ENCODE results near the gene PAX7. TPM values are rescaled to one million over a fixed set of nuclear protein-coding genes. Genes with fewer than 3 reads are reported as not detected.
A peak's percentile ranks its signal among the peaks of the same experiment; 100 is the strongest.

The PAX7 gene
- total RNA-seq, 2 experiments from 2014 or later = not detected

DNA sequence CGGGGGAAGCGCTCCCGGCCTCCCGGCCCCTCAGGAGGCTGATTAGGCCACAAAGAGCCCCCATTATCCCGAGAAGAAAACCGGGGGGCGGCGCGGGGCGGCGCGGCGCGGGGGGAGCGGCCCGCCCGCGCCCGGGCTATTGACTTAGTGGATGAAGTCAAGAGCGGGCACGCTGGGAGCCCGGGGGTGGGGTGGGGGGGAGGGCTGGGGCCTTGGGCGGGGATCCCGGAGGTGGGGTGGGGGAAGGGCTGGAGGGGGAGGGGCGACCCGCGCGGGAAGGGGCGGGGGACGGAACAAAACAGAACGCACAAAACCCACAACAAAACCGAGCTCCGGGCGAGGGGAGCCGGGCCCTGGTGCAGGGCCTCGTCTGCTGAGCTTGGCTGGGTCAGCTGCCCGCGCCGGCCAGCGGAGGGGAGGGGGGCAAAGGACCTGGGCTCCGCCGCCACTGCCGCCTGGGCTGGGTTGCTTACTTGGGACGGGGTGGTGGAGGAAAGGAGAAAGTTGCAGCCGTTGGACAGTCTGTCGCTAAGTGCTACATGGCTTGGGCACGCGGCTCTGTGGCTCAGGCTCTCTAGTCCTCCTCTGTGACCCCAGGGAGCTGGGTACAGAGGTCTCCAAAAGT is 16.3 kb downstream of the PAX7 start:
- H3K9me3 Mint-ChIP-seq = no peaks in the 10 kb centered on the region
- CTCF ChIA-PET = interaction anchor here (0.8 kb wide), 1 partner anchor 8 kb away, joined by 3 read pairs; no protein-coding TSS in a partner anchor
- no peak for DNase-seq
- H3K4me3 Mint-ChIP-seq = no peak overlapping the region
- POLR2A ChIA-PET = no interaction called here
- no peaks in the 10 kb centered on the region for H3K36me3 Mint-ChIP-seq (ENCODE audit: low read depth)
- H3K4me1 Mint-ChIP-seq = peaks cover 11% of the 10 kb centered on the region
- peaks cover 81% of the 10 kb centered on the region for H3K27me3 Mint-ChIP-seq
- no peak overlapping the region for H3K27ac Mint-ChIP-seq

GRCh38 chr1:18647681-18648214 is 17.1 kb downstream of the PAX7 start:
- POLR2A ChIA-PET = no interaction called here
- CTCF ChIA-PET = interaction anchor here (0.8 kb wide), 1 partner anchor 8 kb away, joined by 3 read pairs; no protein-coding TSS in a partner anchor
- H3K27me3 Mint-ChIP-seq = peaks cover 81% of the 10 kb centered on the region
- no peaks in the 10 kb centered on the region for H3K9me3 Mint-ChIP-seq
- no peaks in the 10 kb centered on the region for H3K36me3 Mint-ChIP-seq (ENCODE audit: low read depth)
- no peak overlapping the region for H3K27ac Mint-ChIP-seq
- peaks cover 19% of the 10 kb centered on the region for H3K4me1 Mint-ChIP-seq
- no peak for DNase-seq
- no peak overlapping the region for H3K4me3 Mint-ChIP-seq

DNA sequence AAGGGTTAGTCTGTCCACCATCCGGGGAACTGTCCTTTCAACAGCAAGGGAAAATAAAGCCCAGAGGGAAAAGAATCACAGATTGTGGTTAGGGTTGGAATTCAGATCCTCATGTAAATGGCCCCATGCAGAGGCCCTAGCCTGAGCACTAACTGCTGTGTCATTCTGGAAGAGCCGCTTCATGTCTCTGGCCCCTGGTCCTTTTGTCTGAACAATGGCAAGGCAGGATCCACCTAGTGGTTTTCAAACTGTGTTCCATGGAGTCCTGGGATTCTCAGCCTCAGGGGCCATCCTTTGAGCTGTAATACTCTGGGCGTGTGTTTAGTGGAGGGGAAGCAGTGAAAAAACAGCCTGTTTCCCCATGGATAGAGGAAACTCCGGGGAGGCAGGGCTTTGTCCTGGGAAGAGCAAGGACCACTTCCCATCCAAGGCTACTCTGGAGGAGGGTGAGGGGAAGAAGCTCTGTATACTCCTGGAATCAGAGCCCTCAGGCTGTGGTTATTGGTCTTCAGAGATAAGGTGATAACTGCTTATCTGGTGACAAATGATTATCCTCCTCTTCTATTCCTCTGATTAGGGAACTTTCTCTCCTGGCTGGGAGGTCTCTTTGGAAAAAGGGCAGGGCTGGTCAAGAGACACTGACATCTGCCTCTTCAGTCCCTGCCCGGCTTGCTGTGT is 19.2 kb downstream of the PAX7 start:
- ChIA-PET POLR2A (no interaction called here), CTCF (no interaction called here)
- Mint-ChIP-seq H3K27ac (no peak overlapping the region), H3K4me1 (peaks cover 33% of the 10 kb centered on the region), H3K4me3 (no peak overlapping the region), H3K36me3 (ENCODE audit: low read depth) (no peaks in the 10 kb centered on the region), H3K9me3 (no peaks in the 10 kb centered on the region), H3K27me3 (peaks cover 79% of the 10 kb centered on the region)
- no peak for DNase-seq

- Mint-ChIP-seq H3K27ac (no peak overlapping the region), H3K4me1 (peaks cover 30% of the 10 kb centered on the region), H3K4me3 (no peak overlapping the region), H3K9me3 (no peaks in the 10 kb centered on the region), H3K27me3 (peaks cover 76% of the 10 kb centered on the region), H3K36me3 (ENCODE audit: low read depth) (no peaks in the 10 kb centered on the region)
- peak; percentile 14 for DNase-seq
- CTCF ChIA-PET = no interaction called here
- POLR2A ChIA-PET = no interaction called here
Measured at GRCh38 chr1:18651713-18652112, 21.1 kb downstream of the PAX7 start.

- Mint-ChIP-seq H3K4me3 (no peak overlapping the region), H3K4me1 (peaks cover 30% of the 10 kb centered on the region)
Measured at GRCh38 chr1:18652791-18653190, 22.1 kb downstream of the PAX7 start.

GRCh38 chr1:18653367-18653766 is 22.7 kb downstream of the PAX7 start:
- H3K27me3 Mint-ChIP-seq = peaks cover 66% of the 10 kb centered on the region

More at GRCh38 chr1:18652791-18653190, 22.1 kb downstream of the PAX7 start:
- DNase-seq = no peak
- peaks cover 71% of the 10 kb centered on the region for H3K27me3 Mint-ChIP-seq
- no peaks in the 10 kb centered on the region for H3K36me3 Mint-ChIP-seq (ENCODE audit: low read depth)
- POLR2A ChIA-PET = no interaction called here
- H3K9me3 Mint-ChIP-seq = no peaks in the 10 kb centered on the region
- CTCF ChIA-PET = no interaction called here
- no peak overlapping the region for H3K27ac Mint-ChIP-seq

GRCh38 chr1:18653916-18654315 is 23.3 kb downstream of the PAX7 start:
- CTCF ChIA-PET = interaction anchor here (0.6 kb wide), 1 partner anchor 41 kb away, joined by 3 read pairs; no protein-coding TSS in a partner anchor
- Mint-ChIP-seq H3K9me3 (no peaks in the 10 kb centered on the region), H3K36me3 (ENCODE audit: low read depth) (no peaks in the 10 kb centered on the region), H3K27me3 (peaks cover 64% of the 10 kb centered on the region), H3K4me3 (no peak overlapping the region), H3K4me1 (peaks cover 30% of the 10 kb centered on the region), H3K27ac (no peak overlapping the region)
- POLR2A ChIA-PET = no interaction called here
- no peak for DNase-seq

More at GRCh38 chr1:18653367-18653766, 22.7 kb downstream of the PAX7 start:
- H3K36me3 Mint-ChIP-seq (ENCODE audit: low read depth) = no peaks in the 10 kb centered on the region
- no peaks in the 10 kb centered on the region for H3K9me3 Mint-ChIP-seq
- ChIA-PET POLR2A (no interaction called here), CTCF (interaction anchor here (0.6 kb wide), 1 partner anchor 42 kb away, joined by 3 read pairs; no protein-coding TSS in a partner anchor)
- peak; percentile 35 for DNase-seq
- H3K4me1 Mint-ChIP-seq = peaks cover 30% of the 10 kb centered on the region
- no peak overlapping the region for H3K27ac Mint-ChIP-seq
- H3K4me3 Mint-ChIP-seq = peak overlapping the region; percentile 23

DNA sequence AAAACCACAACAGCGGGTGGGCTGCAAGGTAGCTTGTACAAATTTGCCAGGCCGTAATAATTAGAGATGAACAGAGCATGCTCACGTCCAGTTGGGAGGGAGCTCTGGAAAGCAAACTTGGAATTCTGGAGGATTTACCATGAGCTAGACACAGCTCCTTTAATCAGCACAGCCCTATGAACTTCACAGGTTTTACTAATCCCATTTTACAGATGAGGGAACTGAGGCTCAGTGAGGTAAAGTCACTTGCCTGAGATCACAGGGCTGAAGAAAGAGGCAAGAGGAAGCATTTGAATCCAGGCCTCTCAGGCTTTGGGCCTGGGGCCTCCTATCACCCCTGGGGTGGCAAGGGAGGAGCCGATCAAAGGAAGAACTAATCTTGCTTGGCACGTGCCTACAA is 24.0 kb downstream of the PAX7 start:
- ChIA-PET CTCF (no interaction called here), POLR2A (no interaction called here)
- peaks cover 30% of the 10 kb centered on the region for H3K4me1 Mint-ChIP-seq
- peaks cover 59% of the 10 kb centered on the region for H3K27me3 Mint-ChIP-seq
- H3K36me3 Mint-ChIP-seq (ENCODE audit: low read depth) = no peaks in the 10 kb centered on the region
- no peak overlapping the region for H3K27ac Mint-ChIP-seq
- H3K4me3 Mint-ChIP-seq = no peak overlapping the region
- H3K9me3 Mint-ChIP-seq = no peaks in the 10 kb centered on the region
- no peak for DNase-seq

DNA sequence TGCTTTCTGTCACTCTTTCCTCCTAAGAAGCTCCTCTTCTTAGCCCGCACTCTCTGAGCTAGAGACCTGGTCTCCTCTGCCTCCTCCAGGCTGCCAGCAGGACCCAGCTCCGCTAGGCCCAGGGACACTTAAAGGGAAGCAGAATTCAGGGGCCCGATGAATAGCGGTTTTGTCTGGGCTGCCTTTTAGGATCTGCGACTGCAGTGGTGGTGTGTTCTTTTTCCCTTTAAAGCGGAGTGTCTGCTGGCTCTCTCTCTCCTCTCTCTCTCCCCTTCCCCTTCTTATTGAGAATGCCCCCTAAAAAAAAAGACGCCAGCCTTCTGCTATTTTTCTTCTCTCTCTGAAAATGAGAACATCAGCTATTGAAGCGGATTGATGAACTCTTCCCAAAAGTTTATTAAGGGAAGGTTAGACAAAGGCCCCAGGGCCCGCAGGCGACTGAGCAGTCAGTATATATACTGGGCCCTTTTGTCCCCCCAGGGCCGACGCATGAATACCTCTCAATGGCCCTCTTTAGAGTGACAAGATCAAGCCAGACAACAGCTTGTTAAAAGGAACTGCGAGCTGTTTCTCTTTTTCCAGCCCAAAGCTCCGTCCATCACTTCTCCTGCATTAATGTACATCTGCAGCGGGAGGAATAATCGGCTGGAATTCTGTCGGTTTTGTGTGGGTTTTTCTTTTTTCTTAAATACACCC is 27.0 kb downstream of the PAX7 start:
- ChIA-PET CTCF (interaction anchor here (0.6 to 1.5 kb wide), 2 partner anchors 19 to 101 kb away, joined by 3 read pairs; no protein-coding TSS in a partner anchor), POLR2A (no interaction called here)
- Mint-ChIP-seq H3K27me3 (peaks cover 39% of the 10 kb centered on the region), H3K9me3 (no peaks in the 10 kb centered on the region), H3K4me1 (peaks cover 21% of the 10 kb centered on the region), H3K36me3 (ENCODE audit: low read depth) (no peaks in the 10 kb centered on the region), H3K4me3 (no peak overlapping the region), H3K27ac (no peak overlapping the region)
- DNase-seq = no peak

DNA sequence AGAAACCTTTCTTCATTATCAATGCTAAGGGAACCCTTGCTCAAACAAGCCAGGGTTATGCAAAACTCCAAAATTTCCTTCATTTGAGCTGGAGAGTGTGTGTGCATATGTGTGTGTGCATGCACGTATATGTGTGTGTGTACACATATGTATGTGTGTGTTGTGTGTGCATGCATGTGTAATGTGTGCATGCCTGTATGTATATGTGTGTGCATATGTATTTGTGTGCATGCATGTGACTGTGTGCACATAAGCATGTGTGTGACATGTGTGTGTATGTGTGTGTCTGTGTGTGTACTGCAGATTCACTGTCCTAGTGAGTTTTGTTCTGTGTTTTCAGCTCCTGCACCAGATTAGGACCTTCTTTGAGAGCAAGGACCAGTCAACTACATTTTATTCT is 28.2 kb downstream of the PAX7 start:
- H3K9me3 Mint-ChIP-seq = no peaks in the 10 kb centered on the region
- no peak overlapping the region for H3K27ac Mint-ChIP-seq
- ChIA-PET POLR2A (no interaction called here), CTCF (no interaction called here)
- H3K4me3 Mint-ChIP-seq = no peak overlapping the region
- peaks cover 11% of the 10 kb centered on the region for H3K4me1 Mint-ChIP-seq
- H3K36me3 Mint-ChIP-seq (ENCODE audit: low read depth) = no peaks in the 10 kb centered on the region
- no peak for DNase-seq
- H3K27me3 Mint-ChIP-seq = peaks cover 31% of the 10 kb centered on the region

DNA sequence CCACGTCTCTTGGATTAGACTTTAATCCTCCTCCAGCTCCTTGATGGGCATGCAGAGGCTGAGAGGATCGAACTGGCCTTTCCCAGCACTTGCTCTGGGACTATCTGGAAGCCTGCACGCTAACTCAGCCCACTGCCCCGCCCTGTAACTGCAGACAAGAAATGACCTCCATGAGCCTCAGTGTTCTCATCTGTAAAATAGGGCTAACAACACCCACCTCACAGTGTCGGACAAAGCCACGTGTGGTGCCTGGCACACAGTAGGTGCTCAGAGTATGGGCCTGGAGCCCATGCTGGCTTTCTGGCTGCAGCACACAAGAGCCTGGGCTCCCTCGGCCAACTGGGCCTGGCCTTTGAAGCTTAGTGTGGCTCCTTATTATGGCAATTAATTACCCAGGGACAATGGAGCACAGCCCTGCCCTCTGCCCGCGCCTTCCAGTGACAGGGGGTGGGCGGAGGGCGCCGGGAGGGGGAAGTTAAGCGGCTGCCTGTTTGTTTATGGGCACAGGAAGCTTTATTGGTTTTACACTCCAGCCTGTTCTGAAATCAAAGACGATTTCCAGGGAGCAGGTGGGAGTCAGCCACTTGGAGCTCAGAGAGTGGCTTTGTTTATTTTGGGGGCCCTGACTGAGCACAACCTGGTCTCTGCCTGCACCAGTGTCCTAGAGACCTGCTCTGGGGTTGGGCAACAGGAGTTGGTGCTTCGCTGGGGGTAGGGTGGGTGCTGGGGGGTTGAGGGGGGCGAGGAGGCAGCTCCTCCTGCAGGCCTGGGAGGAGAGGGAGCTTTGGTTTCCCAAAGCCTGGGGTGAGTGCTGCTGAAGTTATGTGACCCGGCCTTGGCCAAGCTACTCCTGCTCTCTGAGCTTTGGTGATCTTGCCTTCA is 31.0 kb downstream of the PAX7 start:
- Mint-ChIP-seq H3K4me3 (no peak overlapping the region), H3K4me1 (peaks cover 5% of the 10 kb centered on the region), H3K27ac (no peak overlapping the region), H3K27me3 (peaks cover 9% of the 10 kb centered on the region), H3K9me3 (no peaks in the 10 kb centered on the region), H3K36me3 (ENCODE audit: low read depth) (no peaks in the 10 kb centered on the region)
- POLR2A ChIA-PET = no interaction called here
- DNase-seq = no peak
- CTCF ChIA-PET = interaction anchor here (0.8 to 1.0 kb wide), 3 partner anchors 17 to 152 kb away, joined by 3 read pairs; no protein-coding TSS in a partner anchor

GRCh38 chr1:18662286-18662639 is 31.6 kb downstream of the PAX7 start:
- ChIA-PET CTCF (interaction anchor here (0.8 to 1.0 kb wide), 2 partner anchors 17 to 151 kb away, joined by 3 read pairs; no protein-coding TSS in a partner anchor), POLR2A (no interaction called here)
- H3K27me3 Mint-ChIP-seq = peaks cover 7% of the 10 kb centered on the region

More at GRCh38 chr1:18662286-18662639, 31.6 kb downstream of the PAX7 start:
- Mint-ChIP-seq H3K4me3 (no peak overlapping the region), H3K9me3 (no peaks in the 10 kb centered on the region), H3K27ac (no peak overlapping the region), H3K4me1 (peaks cover 10% of the 10 kb centered on the region), H3K36me3 (ENCODE audit: low read depth) (no peaks in the 10 kb centered on the region)
- no peak for DNase-seq
